H1 (cell line): ENCODE data around the gene LPCAT1. TPM values are rescaled to one million over a fixed set of nuclear protein-coding genes. Genes with fewer than 3 reads are reported as not detected.
A peak's percentile ranks its signal among the peaks of the same experiment; 100 is the strongest.

Experiments
- ASH2L ChIP-seq: fragments of 200-600, 300-600 bp; sonication (generic); IDR thresholded peaks from one replicate; pipeline ENCODE4 v1.7.1; 2017; ENCODE audit warnings: low read length
- ATF2 ChIP-seq: IDR thresholded peaks from 2 replicates; pipeline ENCODE4 v1.6.1; 2012; ENCODE audit warnings: low read length, inconsistent platforms
- BCL11A ChIP-seq, 2 experiments: IDR thresholded peaks; one replicate each; pipeline ENCODE4 v1.6.1; 2011; ENCODE audit warnings: low read depth in 2 of 2, low read length in 2 of 2, mild to moderate bottlenecking in 2 of 2
- EP300 ChIP-seq, 2 experiments: IDR thresholded peaks; 1 replicate in 1 of 2; 2 replicates in 1 of 2; pipeline ENCODE4 v1.6.1; 2011 to 2012; ENCODE audit warnings: low read depth in 2 of 2, low read length in 2 of 2, mild to moderate bottlenecking in 2 of 2, borderline replicate concordance in 1 of 2, inconsistent platforms in 1 of 2, moderate library complexity in 1 of 2
- GABPA ChIP-seq: IDR thresholded peaks from 2 replicates; pipeline ENCODE4 v1.6.1; 2011; ENCODE audit warnings: mild to moderate bottlenecking, low read length, moderate library complexity, borderline replicate concordance; ENCODE audit not compliant: insufficient read depth
- TEAD4 ChIP-seq: IDR thresholded peaks from 2 replicates; pipeline ENCODE4 v1.6.1; 2012; ENCODE audit warnings: low read depth, low read length, inconsistent platforms, mixed read lengths
- polyA plus RNA-seq, 7 experiments: library from polyadenylated mRNA; depleted of rRNA in 3 of 7; stranded (reverse) in 5 of 7; unstranded in 2 of 7; fragments of >200 nt in 5 of 7; fragments of 200-250 nt in 2 of 7; gene quantifications; 1 replicate in 5 of 7; 2 replicates in 1 of 7; 4 replicates in 1 of 7; pipeline versions ENCODE4 v1.2.1 to v1.2.3, GENCODE V29; 2011 to 2013; ENCODE audit warnings: missing spikeins in 2 of 7, mixed read lengths in 2 of 7
- total RNA-seq: library from RNA; stranded (reverse); fragmentation: NEBNext Ultra II Directional; extraction: Animal tissue kit (Norgen Biotek cat#: 25700); gene quantifications from 2 replicates; pipeline ENCODE4 v1.2.1, GENCODE V29; 2021

LPCAT1 gene
- total and polyA plus RNA-seq, 2 of the 8 experiments (the other 6 are each of a cell fraction or from before 2014, with no cell fraction given) = 107 to 260 TPM

- TF ChIP-seq BCL11A (IDR thresholded peaks at IDR 0.05; ENCODE audit: low read depth in 2 of 2, low read length in 2 of 2) (peak; percentile 33 to 86), ATF2 (peak; percentile 53; the same call in 1 of the 2 replicates), GABPA (peak; percentile 11; the same call in 1 of the 2 replicates), TEAD4 (peak; percentile 92), ASH2L (peak; percentile 85), EP300 (IDR thresholded peaks at IDR 0.05; ENCODE audit: borderline replicate concordance in 1 of 2, low read depth in 2 of 2, low read length in 2 of 2) (peak; percentile 48 to 92; a peak in 2 of 3 replicates)
These were observed 8.9 kb downstream of the LPCAT1 start (continued) for GRCh38 chr5:1514819-1515310.
